Stomach (tissue), 4 donors: ENCODE data around the gene C17orf78.
"Not testable (repeated sequence)": the region's sequence is repeated elsewhere in the genome, so short reads cannot be mapped to it uniquely, and the experiment has no call there.

Source experiments
- POLR2AphosphoS5 ChIP-seq, 3 donors: sonication (generic); formaldehyde crosslinking; IDR thresholded peaks; one replicate each; pipeline ENCODE4 v1.6.1; 2016; ENCODE audit warnings: antibody characterized with exemption in 3 of 3
- TF ChIP-seq, protein P1 (sequence below), 7 experiments: fragments of 450-650 bp in 4 of 7; fragments of 200-600 bp in 3 of 7; sonication (generic) in 3 of 7; IDR thresholded peaks; one replicate each; pipeline ENCODE4 v1.5.1; 2016 to 2019; ENCODE audit warnings: antibody characterized with exemption in 7 of 7, control low read depth in 2 of 7, mild to moderate bottlenecking in 1 of 7

DNA sequence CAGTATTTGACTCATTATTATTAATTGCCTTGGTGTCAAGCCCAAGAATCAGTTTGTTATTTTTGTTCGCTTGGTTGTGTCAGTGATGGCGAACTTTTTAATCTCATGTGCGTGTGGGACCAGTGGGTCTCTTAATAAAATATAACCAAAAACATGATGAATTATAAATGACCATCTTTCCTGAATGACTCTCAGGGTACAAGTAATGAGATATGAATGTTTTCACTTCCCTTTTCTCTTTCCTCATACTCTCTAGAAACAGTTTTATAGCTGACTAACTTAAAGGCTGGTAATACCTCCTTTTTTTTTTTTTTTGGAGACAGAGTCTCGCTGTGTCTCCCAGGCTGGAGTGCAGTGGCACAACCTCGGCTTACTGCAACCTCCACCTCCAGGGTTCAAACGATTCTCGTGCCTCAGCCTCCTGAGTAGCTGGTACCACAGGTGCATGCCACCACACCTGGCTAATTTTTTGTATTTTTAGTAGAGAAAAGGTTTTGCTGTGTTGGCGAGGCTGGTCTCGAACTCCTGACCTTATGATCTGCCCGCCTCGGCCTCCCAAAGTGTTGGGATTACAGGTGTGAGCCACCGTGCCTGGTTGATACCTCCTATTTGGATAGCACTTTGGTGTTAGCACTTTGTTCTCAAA is 65.7 kb downstream of the C17orf78 start:
- TF ChIP-seq, protein P1, sequence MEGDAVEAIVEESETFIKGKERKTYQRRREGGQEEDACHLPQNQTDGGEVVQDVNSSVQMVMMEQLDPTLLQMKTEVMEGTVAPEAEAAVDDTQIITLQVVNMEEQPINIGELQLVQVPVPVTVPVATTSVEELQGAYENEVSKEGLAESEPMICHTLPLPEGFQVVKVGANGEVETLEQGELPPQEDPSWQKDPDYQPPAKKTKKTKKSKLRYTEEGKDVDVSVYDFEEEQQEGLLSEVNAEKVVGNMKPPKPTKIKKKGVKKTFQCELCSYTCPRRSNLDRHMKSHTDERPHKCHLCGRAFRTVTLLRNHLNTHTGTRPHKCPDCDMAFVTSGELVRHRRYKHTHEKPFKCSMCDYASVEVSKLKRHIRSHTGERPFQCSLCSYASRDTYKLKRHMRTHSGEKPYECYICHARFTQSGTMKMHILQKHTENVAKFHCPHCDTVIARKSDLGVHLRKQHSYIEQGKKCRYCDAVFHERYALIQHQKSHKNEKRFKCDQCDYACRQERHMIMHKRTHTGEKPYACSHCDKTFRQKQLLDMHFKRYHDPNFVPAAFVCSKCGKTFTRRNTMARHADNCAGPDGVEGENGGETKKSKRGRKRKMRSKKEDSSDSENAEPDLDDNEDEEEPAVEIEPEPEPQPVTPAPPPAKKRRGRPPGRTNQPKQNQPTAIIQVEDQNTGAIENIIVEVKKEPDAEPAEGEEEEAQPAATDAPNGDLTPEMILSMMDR (IDR thresholded peaks at IDR 0.05): not testable (repeated sequence)
- TF ChIP-seq POLR2AphosphoS5 (IDR thresholded peaks at IDR 0.05): not testable (repeated sequence)
